HG03558 (cell line): ENCODE measurements around the gene AOC3.
"Not testable (repeated sequence)": the region's sequence is repeated elsewhere in the genome, so short reads cannot be mapped to it uniquely, and the experiment has no call there.

Experiments used
- ATAC-seq: cut with Tn5 transposase; IDR thresholded peaks from one replicate; pipeline ENCODE4 v1.9.1; 2021; ENCODE audit warnings: moderate number of reproducible peaks; ENCODE audit not compliant: unreplicated experiment; ENCODE audit errors: extremely low read depth

AOC3 gene

GRCh38 chr17:42866216-42866615, 15.2 kb downstream of the AOC3 start:
- no peak for ATAC-seq

- ATAC-seq = no peak
Measured at GRCh38 chr17:42866631-42867575, 15.9 kb downstream of the AOC3 start.

DNA sequence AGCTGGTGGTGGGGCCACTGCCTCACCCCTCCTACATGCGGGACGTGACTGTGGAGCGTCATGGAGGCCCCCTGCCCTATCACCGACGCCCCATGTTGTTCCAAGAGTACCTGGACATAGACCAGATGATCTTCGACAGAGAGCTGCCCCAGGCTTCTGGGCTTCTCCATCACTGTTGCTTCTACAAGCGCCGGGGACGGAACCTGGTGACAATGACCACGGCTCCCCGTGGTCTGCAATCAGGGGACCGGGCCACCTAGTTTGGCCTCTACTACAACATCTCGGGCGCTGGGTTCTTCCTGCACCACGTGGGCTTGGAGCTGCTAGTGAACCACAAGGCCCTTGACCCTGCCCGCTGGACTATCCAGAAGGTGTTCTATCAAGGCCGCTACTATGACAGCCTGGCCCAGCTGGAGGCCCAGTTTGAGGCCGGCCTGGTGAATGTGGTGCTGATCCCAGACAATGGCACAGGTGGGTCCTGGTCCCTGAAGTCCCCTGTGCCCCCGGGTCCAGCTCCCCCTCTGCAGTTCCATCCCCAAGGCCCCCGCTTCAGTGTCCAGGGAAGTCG, 16.8 kb downstream of the AOC3 start:
- not testable (repeated sequence) for ATAC-seq

DNA sequence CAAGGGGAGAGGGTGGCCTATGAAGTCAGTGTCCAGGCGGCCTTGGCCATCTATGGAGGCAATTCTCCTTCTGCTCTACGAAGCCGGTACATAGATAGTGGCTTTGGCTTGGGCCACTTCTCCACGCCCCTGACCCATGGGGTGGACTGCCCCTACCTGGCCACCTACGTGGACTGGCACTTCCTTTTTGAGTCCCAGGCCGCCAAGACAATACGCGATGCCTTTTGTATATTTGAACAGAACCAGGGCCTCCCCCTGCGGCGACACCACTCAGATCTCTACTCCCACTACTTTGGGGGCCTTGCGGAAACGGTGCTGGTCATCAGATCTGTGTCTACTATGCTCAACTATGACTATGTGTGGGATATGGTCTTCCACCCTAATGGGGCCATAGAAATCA, 17.3 kb downstream of the AOC3 start:
- ATAC-seq = no peak

- ATAC-seq = no peak
Measured at GRCh38 chr17:42871647-42872046, 20.6 kb downstream of the AOC3 start.

- ATAC-seq = no peak
Measured at GRCh38 chr17:42872251-42872965, 21.4 kb downstream of the AOC3 start.

GRCh38 chr17:42873315-42873714, 22.3 kb downstream of the AOC3 start:
- no peak for ATAC-seq

- not testable (repeated sequence) for ATAC-seq
Measured at GRCh38 chr17:42873932-42874695, 23.1 kb downstream of the AOC3 start.

- no peak for ATAC-seq
Measured at GRCh38 chr17:42877037-42877436, 26.0 kb downstream of the AOC3 start.

DNA sequence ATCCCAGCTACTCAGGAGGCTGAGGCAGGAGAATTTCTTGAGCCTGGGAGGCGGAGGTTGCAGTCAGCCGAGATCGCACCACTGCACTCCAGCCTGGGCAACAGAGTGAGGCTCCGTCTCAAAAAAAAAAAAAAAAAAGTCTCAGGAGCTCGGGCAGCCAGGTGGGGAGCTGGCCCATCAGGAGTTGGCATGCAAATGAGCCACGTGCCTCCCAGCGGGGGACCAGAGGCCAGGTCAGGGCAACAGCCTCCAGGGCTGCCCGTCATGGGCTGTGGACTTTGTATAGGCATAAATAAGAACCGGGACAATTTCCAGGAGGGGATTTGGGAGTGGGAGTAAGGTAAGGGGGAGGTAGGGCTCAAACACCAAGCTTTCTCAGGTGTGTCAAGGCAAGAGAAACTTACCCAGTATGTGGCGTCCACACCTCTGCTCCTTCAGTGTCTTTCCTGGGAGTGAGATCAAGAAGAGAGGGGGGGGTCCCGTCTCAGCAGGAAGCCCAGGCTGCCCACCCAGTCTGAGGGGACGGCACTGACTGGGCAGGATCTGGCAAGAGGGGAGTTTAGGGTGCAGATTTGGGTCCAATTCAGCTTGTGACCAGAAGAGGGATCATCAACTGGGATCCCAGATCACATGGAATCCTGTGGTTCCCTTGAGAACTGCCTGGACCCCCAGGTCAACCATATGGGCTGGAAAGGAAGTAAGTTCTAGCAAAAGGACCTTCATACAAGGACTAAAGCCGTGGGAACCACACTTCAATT, 27.3 kb downstream of the AOC3 start:
- ATAC-seq = no peak

DNA sequence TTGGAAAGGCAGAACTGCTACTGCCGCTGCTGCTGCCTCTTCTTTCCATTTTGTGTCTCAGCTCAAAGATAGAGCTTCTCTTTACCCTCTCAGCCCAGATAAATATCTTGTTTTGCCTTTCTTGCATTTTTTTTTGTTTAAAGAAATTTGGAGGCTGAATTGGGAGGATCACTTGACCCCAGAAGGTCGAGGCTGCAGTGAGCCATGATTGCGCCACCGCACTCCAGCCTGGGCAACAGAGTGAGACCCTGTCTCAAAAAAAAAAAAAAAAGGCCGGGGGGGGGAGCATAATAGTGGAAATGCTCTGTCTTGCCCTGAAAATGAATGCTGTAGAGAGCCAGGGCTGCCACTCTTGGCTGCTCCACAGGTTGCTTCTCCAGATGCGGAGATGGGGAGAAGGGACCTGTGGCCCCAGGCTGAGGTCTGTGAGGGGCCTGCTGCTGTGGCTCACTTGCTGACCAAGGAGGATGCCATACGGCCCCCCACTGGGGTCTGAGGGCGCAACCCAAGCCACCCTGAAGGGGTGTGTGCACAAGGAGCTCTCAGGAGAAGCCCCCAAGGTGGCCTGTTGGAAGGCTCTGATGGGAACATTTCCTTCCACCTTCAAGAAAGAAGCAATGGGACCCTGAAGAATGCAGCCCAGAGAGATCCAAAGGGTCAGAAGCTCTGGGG, 28.1 kb downstream of the AOC3 start:
- ATAC-seq = no peak

DNA sequence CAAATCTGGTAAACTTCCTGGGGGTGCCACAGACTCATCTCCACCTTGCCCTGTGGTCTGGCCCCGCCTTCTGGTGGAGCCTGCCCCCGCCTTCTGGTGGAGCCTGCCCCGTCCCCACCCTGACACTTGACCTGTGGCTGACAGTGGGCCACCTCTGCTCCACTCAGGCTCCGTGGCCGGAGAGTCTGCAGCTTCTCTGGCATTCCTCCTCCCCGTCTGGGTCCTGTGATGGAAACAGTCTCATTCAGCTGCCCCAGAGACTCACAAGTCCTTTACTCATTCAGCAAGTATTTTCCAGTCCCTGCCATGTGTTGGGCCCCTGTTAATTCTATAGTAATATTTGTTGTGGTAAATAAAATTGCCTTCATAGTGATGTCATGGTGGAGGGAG, 28.6 kb downstream of the AOC3 start:
- ATAC-seq = no peak

GRCh38 chr17:42880776-42881310, 29.8 kb downstream of the AOC3 start:
- no peak for ATAC-seq

DNA sequence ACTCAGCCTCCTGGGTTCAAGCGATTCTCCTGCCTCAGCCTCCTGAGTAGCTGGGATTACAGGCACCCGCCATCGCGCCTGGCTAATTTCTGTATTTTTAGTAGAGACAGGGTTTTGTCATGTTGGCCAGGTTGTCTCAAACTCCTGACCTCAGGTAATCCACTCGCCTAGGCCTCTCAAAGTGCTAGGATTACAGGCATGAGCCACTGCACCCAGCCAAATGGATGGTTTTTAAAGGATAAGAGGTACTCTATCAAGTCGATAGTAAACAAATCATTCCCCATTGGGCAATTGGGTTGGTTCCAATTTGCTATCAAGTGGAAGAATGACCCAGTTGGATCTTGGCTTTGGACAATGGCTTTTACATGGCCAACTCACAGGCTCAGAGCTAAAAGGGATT, 30.7 kb downstream of the AOC3 start:
- ATAC-seq = not testable (repeated sequence)

- no peak for ATAC-seq
Measured at GRCh38 chr17:42882166-42882565, 31.2 kb downstream of the AOC3 start.

GRCh38 chr17:42883802-42884558, 33.0 kb downstream of the AOC3 start:
- ATAC-seq = no peak

GRCh38 chr17:42885806-42886205, 34.8 kb downstream of the AOC3 start:
- ATAC-seq = not testable (repeated sequence)
